HG03457 (cell line): ENCODE results near the gene PRM1.
"Not testable (repeated sequence)": the region's sequence is repeated elsewhere in the genome, so short reads cannot be mapped to it uniquely, and the experiment has no call there.

Source experiments
- ATAC-seq: cut with Tn5 transposase; IDR thresholded peaks from one replicate; pipeline ENCODE4 v1.9.1; 2021; ENCODE audit warnings: moderate number of reproducible peaks; ENCODE audit not compliant: unreplicated experiment

PRM1 gene

DNA sequence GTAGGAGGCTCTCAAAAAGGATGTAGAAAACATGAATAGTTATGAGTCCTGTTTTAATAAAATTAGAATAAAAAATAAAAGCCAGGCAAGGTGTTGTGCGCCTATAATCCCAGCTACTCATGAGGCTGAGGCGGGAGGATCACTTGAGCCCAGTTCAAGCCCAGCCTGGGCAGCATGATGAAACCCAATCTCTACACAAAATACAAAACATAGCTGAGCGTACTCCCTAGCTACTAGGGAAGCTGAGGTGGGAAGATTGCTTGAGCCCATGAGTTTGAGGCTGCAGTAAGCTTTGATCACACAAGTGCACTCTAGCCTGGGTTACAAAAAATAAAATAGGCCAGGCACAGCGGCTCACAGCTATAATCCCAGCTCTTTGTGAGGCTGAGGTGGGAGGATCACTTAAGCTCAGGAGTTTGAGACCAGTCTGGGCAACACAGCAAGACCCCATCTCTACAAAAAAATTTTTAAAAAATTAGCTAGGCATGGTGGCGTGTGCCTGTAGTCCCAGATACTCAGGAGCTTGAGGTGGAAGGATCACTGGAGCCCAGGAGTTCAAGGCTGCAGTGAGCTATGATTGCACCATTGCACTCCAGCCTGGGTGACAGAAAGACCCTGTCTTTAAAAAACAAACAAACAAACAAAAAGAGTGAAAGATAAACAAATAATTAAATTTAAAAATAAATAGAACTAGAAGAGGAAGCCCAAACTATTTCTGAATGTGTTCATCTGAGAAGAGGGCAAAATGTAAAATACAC is 17.2 kb upstream of the PRM1 start:
- no peak for ATAC-seq

DNA sequence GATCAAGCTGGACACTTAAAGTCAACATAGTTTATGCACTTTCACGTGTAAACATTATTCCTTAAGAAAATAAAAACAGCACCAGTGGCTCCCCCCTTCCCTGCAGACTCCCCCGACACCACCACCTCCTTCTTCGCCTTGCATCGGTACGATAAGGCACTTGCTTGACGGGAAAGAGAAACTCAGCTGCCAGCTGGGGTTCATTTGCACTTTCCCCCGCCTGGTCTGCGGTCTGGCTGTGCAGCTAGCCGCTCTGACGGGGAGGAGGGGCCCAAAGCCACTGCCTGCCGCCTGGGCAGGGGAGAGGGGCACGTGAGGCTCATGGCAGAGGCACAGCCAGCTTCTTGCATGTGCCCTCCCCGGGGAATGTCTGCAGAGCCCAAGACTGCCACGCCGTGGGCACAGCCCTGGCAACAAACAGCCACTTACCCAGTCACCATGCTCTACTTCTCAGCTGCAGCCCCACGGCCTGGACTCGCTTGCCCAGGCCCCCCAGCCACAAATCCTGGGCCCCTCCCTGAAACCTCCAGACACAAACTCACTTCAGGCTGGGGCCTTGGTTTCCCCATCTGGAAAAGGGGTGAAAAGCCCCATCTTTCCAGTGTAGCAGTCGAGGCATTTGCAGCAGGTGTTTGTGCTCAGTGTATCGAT is 16.5 kb upstream of the PRM1 start:
- ATAC-seq, result peak; percentile 64

- peak; percentile 16 for ATAC-seq
These were observed 15.8 kb upstream of the PRM1 start for GRCh38 chr16:11296706-11297491.

DNA sequence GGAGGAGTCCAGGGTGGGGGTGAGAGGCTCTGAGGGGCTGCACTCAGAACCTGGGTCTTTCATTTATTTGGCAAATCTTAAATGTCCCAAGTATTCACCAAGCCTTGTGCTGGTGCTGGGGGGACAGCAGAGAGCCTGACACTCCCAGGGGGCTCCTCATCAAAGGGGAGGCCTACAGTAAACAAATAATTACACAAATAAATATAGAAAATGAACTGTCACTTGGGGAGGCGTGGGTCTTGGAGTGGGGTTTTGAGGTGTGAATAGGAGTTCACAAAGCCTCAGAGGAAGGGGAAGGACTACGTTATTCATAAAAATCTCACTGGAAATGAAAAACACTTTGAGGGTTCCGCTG is 15.2 kb upstream of the PRM1 start:
- ATAC-seq, result no peak

- no peak for ATAC-seq
These were observed 14.5 kb upstream of the PRM1 start for GRCh38 chr16:11295672-11296071.

GRCh38 chr16:11292076-11292748 is 11.1 kb upstream of the PRM1 start:
- no peak for ATAC-seq

GRCh38 chr16:11291091-11291703 is 10.1 kb upstream of the PRM1 start:
- no peak for ATAC-seq

DNA sequence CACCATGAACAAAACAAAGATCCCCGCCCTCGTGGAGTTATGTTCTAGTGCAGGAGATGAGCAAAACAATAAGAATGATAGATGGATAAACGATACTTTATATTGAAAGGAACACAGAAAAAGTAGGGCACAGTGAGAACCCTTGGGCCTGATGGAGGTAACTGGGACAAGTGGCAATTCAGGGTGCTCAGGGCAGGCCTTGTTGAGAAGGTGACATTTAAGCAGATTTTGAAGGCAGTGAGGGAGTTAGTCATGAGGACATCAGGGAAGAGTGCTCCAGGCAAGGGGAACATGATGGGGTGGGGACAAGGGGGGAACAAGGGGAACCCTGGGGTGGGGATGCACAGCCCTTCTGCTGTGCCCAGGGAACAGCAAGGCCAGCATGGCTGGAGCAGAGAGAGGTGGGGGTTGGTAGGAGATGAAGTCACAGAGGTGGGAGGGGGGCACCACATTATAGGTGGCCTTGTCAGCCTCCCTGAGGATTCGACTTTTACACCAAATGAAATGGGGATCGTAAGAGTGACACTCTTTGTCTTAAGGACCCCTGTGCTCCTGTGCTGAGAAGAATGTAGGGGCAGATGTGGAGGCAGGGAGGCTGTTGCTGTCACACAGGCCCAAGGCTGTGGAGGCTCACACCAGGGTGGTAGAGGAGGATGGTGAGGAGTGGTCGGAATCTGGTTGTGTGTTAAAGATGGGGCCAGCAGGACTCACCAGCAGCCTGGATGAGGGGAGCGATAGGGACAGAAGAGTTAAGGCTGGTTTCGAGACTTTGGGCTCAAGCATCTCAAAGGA is 9.2 kb upstream of the PRM1 start:
- ATAC-seq, result no peak

- not testable (repeated sequence) for ATAC-seq
These were observed 8.6 kb upstream of the PRM1 start for GRCh38 chr16:11289696-11290095.

DNA sequence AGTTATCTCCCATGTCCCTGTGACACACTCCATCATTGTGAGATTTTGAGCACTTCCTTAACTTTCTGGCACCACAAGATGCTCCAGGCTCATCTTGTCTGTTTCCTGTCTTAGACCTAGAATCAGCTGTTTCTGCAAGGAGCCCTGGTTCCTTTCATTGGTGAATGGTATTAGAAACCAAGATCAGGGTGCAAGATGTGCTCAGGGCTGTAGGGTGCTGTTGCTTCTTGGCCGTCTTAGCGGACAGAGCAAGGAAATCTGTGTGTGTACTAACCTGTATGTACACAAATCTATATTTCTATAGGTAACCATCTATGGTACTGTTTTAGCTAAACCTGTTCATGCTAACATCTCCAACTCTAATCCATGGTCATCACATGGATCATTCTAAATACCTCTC is 8.1 kb upstream of the PRM1 start:
- no peak for ATAC-seq

DNA sequence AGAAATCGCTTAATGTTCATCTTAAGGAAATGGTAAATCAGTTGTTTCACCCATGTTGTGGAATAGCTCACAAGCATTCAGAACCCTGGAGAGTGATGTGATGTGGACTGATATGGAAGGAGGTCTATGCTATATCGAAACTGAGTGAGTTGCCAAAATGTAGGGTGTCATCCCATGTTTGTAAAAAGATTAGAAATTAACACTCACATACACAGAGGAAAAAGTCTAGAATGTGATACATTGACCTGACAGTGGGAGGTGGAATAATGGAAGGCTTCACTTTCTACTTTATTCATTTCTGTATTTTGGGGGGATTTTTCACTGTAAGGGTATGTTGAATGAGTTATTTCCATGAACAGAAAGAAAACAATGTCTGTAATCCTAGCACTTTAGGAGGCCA is 4.7 kb upstream of the PRM1 start:
- no peak for ATAC-seq

DNA sequence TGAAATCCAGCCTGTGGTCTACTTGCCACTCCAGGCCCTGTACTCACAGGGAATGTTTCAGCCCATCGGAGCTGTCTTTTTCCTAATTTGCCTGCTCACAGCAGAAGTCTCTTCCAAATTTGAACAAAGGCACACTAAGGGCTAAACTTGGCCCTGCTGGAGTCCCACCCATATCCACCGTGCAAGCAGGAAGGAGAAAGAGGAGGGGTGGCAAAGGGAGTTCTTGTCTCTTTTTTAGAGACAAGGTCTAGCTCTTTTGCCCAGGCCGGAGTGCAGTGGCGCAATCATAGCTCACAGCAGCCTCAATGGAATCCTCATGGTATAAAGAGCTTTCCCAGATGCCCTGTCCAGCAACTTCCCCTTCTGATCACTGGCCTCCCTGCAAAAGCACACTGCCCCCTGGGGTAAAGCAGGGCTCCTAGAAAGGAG is 2.7 kb upstream of the PRM1 start:
- no peak for ATAC-seq

DNA sequence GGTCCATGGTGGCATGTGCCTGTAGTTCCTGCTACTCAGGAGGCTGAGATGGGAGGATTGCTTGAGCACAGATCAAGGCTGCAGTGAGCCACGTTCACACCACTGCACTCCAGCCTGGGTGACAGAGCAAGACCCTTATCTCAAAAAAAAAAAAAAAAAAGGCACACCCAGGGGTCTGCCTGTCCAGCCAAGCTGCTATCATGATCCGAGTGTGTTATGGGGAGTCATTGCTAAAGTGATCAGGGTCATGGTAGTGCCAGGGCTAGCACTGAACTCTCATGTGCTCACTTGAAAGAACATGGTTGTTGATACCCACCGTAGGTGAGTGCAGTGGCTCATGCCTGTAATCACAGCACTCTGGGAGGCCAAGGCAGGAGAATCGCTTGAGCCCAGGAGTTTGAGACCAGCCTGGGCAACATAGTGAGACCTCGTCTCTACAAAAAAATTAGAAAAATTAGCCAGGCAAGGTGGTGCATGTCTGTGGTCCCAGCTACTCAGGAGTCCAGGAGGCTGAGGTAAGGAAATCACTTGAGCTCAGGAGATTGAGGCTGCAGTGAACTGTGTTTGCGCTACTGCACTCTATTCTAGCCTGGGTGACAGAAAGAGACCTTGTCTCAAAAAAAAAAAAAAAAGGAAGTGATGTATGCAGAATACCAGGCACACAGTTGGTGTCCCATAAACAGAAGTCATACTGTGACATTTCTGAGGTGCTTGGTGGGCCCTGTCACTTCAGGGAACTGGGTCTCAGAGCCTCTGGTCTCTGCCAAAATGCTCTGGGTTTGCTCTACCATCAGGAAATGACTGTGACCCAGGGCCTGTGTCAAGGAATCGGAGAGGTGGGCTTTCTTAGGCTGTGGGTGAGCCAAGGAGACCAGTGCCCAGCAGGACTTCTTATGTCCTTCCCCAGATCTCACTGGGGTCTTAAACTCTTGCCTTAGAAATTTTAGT is 2.2 kb downstream of the PRM1 start:
- no peak for ATAC-seq

- no peak for ATAC-seq
These were observed 3.4 kb downstream of the PRM1 start for GRCh38 chr16:11277607-11278337.

- ATAC-seq, result no peak
These were observed 4.1 kb downstream of the PRM1 start for GRCh38 chr16:11276896-11277593.

- ATAC-seq, result no peak
These were observed 4.8 kb downstream of the PRM1 start, which contains the start of gene PRM2 for GRCh38 chr16:11276143-11276895. TSS of gene PRM2 (minus strand) at chr16:11276480. CDS start at chr16:11276370, 110 bp downstream.

GRCh38 chr16:11274964-11275363 is 6.2 kb downstream of the PRM1 start:
- ATAC-seq, result no peak
